GM12878 (cell line): Measurements from ENCODE around the gene PPAN. TPM values are rescaled to one million over a fixed set of nuclear protein-coding genes. Genes with fewer than 3 reads are reported as not detected.
A peak's percentile ranks its signal among the peaks of the same experiment; 100 is the strongest.

Experiments used
- CREB1 ChIP-seq: IDR thresholded peaks from 2 replicates; pipeline ENCODE4 v1.6.1; 2012; ENCODE audit warnings: low read depth, mild to moderate bottlenecking, inconsistent platforms
- HDAC6 ChIP-seq: fragments of 200-600 bp; sonication (generic); IDR thresholded peaks from one replicate; pipeline ENCODE4 v1.8.0; 2017; ENCODE audit warnings: antibody characterized with exemption; ENCODE audit not compliant: unreplicated experiment
- MYB ChIP-seq: fragments of 150-350 bp; IDR thresholded peaks from 2 replicates; pipeline ENCODE4 v1.6.1; 2014; ENCODE audit warnings: mild to moderate bottlenecking, low read depth, low read length, borderline replicate concordance
- NR2C1 ChIP-seq: fragments of 450-650 bp; IDR thresholded peaks from 2 replicates; pipeline ENCODE4 v1.6.1; 2017; ENCODE audit warnings: antibody characterized with exemption, mild to moderate bottlenecking, moderate library complexity
- PBX3 ChIP-seq: IDR thresholded peaks from 2 replicates; pipeline ENCODE4 v1.6.1; 2011; ENCODE audit warnings: mild to moderate bottlenecking, low read depth, low read length, moderate library complexity; ENCODE audit not compliant: insufficient replicate concordance
- RUNX3 ChIP-seq: IDR thresholded peaks from 2 replicates; pipeline ENCODE4 v1.6.1; 2012; ENCODE audit warnings: low read length, inconsistent platforms
- SMAD5 ChIP-seq: IDR thresholded peaks from 2 replicates; pipeline ENCODE4 v1.6.1; 2016; ENCODE audit warnings: antibody characterized with exemption, low read depth
- SPI1 ChIP-seq: IDR thresholded peaks from 2 replicates; pipeline ENCODE4 v1.6.1; 2011; ENCODE audit warnings: low read depth, mild to moderate bottlenecking, low read length, moderate library complexity, borderline replicate concordance; ENCODE audit not compliant: insufficient read depth
- TCF12 ChIP-seq: IDR thresholded peaks from 2 replicates; pipeline ENCODE4 v1.6.1; 2011; ENCODE audit warnings: low read depth, mild to moderate bottlenecking, low read length
- ZSCAN29 ChIP-seq: fragments of 450-650 bp; IDR thresholded peaks from 2 replicates; pipeline ENCODE4 v1.6.1; 2017; ENCODE audit warnings: mild to moderate bottlenecking, moderate library complexity
- ZZZ3 ChIP-seq: IDR thresholded peaks from 2 replicates; pipeline ENCODE4 v1.6.1; 2011; ENCODE audit warnings: low read depth; ENCODE audit not compliant: control insufficient read depth, insufficient read length
- polyA plus RNA-seq, 11 experiments: library from polyadenylated mRNA; depleted of rRNA in 4 of 11; unstranded in 6 of 11; stranded (reverse) in 5 of 11; fragments of >200 nt; fragmentation: Nextera tagmentation in 4 of 11; fragmentation: Illumina TruSeq in 1 of 11; extraction: Ambion mirVana in 4 of 11; extraction: Trizol in 1 of 11; gene quantifications; 1 replicate in 1 of 11; 2 replicates in 10 of 11; pipeline versions ENCODE4 v1.2.1 to v1.2.3, GENCODE V29; 2011 to 2016; ENCODE audit warnings: inconsistent platforms in 2 of 11, missing spikeins in 2 of 11, low read depth in 1 of 11
- total RNA-seq, 4 experiments: library from RNA; depleted of rRNA in 3 of 4; stranded (reverse); fragments of >200 nt in 3 of 4; fragmentation: Illumina TruSeq in 1 of 4; extraction: Trizol in 1 of 4; gene quantifications; 2 replicates each; pipeline versions ENCODE4 v1.2.1 to v1.2.3, GENCODE V29; 2013 to 2021
- TF ChIP-seq, protein P1 (sequence below): IDR thresholded peaks from 2 replicates; pipeline ENCODE4 v1.6.1; 2012; ENCODE audit warnings: low read depth, low read length, improper control_type of control experiment
- TF ChIP-seq, protein P2 (sequence below): fragments of 450-650 bp; IDR thresholded peaks from 2 replicates; pipeline ENCODE4 v1.6.1; 2017; ENCODE audit warnings: mild to moderate bottlenecking, low read depth, inconsistent platforms; ENCODE audit not compliant: poor library complexity, severe bottlenecking
- TF ChIP-seq, protein P3 (sequence below): IDR thresholded peaks from 2 replicates; pipeline ENCODE4 v1.6.1; 2012; ENCODE audit warnings: improper control_type of control experiment, low read depth, low read length; ENCODE audit not compliant: insufficient replicate concordance
- TF ChIP-seq, protein P4 (sequence below): fragments of 450-650 bp; IDR thresholded peaks from 2 replicates; pipeline ENCODE4 v1.6.1; 2014; ENCODE audit warnings: mild to moderate bottlenecking
- TF ChIP-seq, protein P5 (sequence below): fragments of 450-650 bp; IDR thresholded peaks from 2 replicates; pipeline ENCODE4 v1.6.1; 2017; ENCODE audit warnings: antibody characterized with exemption, mild to moderate bottlenecking, moderate library complexity

Gene PPAN
- total and polyA plus RNA-seq, 10 of the 15 experiments (the other 5 are each of a cell fraction or from before 2014, with no cell fraction given) = 2.1 to 171 (median 108) TPM

- TF ChIP-seq, protein P1, sequence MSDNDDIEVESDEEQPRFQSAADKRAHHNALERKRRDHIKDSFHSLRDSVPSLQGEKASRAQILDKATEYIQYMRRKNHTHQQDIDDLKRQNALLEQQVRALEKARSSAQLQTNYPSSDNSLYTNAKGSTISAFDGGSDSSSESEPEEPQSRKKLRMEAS = no peak
- no peak; the same call in 1 of the 2 replicates for TF ChIP-seq SMAD5
- peak; percentile 63 for TF ChIP-seq RUNX3
- TF ChIP-seq ZSCAN29 = peak; percentile 82; the same call in 1 of the 2 replicates
- no peak for TF ChIP-seq PBX3
- TF ChIP-seq TCF12 = peak; percentile 56; the same call in 1 of the 2 replicates
- no peak for TF ChIP-seq ZZZ3
- TF ChIP-seq MYB = no peak
- TF ChIP-seq CREB1 = no peak
- TF ChIP-seq, protein P2, sequence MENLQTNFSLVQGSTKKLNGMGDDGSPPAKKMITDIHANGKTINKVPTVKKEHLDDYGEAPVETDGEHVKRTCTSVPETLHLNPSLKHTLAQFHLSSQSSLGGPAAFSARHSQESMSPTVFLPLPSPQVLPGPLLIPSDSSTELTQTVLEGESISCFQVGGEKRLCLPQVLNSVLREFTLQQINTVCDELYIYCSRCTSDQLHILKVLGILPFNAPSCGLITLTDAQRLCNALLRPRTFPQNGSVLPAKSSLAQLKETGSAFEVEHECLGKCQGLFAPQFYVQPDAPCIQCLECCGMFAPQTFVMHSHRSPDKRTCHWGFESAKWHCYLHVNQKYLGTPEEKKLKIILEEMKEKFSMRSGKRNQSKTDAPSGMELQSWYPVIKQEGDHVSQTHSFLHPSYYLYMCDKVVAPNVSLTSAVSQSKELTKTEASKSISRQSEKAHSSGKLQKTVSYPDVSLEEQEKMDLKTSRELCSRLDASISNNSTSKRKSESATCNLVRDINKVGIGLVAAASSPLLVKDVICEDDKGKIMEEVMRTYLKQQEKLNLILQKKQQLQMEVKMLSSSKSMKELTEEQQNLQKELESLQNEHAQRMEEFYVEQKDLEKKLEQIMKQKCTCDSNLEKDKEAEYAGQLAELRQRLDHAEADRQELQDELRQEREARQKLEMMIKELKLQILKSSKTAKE = peak; percentile 89
- TF ChIP-seq, protein P3, sequence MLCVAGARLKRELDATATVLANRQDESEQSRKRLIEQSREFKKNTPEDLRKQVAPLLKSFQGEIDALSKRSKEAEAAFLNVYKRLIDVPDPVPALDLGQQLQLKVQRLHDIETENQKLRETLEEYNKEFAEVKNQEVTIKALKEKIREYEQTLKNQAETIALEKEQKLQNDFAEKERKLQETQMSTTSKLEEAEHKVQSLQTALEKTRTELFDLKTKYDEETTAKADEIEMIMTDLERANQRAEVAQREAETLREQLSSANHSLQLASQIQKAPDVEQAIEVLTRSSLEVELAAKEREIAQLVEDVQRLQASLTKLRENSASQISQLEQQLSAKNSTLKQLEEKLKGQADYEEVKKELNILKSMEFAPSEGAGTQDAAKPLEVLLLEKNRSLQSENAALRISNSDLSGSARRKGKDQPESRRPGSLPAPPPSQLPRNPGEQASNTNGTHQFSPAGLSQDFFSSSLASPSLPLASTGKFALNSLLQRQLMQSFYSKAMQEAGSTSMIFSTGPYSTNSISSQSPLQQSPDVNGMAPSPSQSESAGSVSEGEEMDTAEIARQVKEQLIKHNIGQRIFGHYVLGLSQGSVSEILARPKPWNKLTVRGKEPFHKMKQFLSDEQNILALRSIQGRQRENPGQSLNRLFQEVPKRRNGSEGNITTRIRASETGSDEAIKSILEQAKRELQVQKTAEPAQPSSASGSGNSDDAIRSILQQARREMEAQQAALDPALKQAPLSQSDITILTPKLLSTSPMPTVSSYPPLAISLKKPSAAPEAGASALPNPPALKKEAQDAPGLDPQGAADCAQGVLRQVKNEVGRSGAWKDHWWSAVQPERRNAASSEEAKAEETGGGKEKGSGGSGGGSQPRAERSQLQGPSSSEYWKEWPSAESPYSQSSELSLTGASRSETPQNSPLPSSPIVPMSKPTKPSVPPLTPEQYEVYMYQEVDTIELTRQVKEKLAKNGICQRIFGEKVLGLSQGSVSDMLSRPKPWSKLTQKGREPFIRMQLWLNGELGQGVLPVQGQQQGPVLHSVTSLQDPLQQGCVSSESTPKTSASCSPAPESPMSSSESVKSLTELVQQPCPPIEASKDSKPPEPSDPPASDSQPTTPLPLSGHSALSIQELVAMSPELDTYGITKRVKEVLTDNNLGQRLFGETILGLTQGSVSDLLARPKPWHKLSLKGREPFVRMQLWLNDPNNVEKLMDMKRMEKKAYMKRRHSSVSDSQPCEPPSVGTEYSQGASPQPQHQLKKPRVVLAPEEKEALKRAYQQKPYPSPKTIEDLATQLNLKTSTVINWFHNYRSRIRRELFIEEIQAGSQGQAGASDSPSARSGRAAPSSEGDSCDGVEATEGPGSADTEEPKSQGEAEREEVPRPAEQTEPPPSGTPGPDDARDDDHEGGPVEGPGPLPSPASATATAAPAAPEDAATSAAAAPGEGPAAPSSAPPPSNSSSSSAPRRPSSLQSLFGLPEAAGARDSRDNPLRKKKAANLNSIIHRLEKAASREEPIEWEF = peak; percentile 25
- TF ChIP-seq HDAC6 = no peak
- no peak for TF ChIP-seq NR2C1
- 0 out of 2 replicates have a peak, but pooled peaks have one; percentile 14 for TF ChIP-seq SPI1
- TF ChIP-seq, protein P4, sequence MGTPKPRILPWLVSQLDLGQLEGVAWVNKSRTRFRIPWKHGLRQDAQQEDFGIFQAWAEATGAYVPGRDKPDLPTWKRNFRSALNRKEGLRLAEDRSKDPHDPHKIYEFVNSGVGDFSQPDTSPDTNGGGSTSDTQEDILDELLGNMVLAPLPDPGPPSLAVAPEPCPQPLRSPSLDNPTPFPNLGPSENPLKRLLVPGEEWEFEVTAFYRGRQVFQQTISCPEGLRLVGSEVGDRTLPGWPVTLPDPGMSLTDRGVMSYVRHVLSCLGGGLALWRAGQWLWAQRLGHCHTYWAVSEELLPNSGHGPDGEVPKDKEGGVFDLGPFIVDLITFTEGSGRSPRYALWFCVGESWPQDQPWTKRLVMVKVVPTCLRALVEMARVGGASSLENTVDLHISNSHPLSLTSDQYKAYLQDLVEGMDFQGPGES = no peak
- TF ChIP-seq, protein P5, sequence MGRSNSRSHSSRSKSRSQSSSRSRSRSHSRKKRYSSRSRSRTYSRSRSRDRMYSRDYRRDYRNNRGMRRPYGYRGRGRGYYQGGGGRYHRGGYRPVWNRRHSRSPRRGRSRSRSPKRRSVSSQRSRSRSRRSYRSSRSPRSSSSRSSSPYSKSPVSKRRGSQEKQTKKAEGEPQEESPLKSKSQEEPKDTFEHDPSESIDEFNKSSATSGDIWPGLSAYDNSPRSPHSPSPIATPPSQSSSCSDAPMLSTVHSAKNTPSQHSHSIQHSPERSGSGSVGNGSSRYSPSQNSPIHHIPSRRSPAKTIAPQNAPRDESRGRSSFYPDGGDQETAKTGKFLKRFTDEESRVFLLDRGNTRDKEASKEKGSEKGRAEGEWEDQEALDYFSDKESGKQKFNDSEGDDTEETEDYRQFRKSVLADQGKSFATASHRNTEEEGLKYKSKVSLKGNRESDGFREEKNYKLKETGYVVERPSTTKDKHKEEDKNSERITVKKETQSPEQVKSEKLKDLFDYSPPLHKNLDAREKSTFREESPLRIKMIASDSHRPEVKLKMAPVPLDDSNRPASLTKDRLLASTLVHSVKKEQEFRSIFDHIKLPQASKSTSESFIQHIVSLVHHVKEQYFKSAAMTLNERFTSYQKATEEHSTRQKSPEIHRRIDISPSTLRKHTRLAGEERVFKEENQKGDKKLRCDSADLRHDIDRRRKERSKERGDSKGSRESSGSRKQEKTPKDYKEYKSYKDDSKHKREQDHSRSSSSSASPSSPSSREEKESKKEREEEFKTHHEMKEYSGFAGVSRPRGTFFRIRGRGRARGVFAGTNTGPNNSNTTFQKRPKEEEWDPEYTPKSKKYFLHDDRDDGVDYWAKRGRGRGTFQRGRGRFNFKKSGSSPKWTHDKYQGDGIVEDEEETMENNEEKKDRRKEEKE = no peak
Observed at GRCh38 chr19:10105509-10106099, 558 bp upstream of the PPAN start (continued).
